KOPT-K1 (cell line): ENCODE measurements around the gene KCTD17.
A peak's percentile ranks its signal among the peaks of the same experiment; 100 is the strongest.
"Not testable (repeated sequence)": the region's sequence is repeated elsewhere in the genome, so short reads cannot be mapped to it uniquely, and the experiment has no call there.

Experiments used
- H3K27ac ChIP-seq: fragments of 200-600 bp; sonication (generic); 2 replicates; pipeline ENCODE4 v1.5.1; 2016; ENCODE audit warnings: antibody characterized with exemption, mild to moderate bottlenecking, low read depth, low read length; ENCODE audit not compliant: poor library complexity, severe bottlenecking
- H3K36me3 ChIP-seq: fragments of 200-600 bp; sonication (generic); 2 replicates; pipeline ENCODE4 v1.5.1; 2017; ENCODE audit warnings: antibody characterized with exemption, mild to moderate bottlenecking, low read length, moderate library complexity; ENCODE audit not compliant: insufficient read depth
- H3K9me3 ChIP-seq: fragments of 200-600 bp; sonication (generic); 2 replicates; pipeline ENCODE4 v1.5.1; 2017; ENCODE audit warnings: antibody characterized with exemption, low read length, mild to moderate bottlenecking; ENCODE audit not compliant: insufficient read depth, poor library complexity, severe bottlenecking

KCTD17 gene

DNA sequence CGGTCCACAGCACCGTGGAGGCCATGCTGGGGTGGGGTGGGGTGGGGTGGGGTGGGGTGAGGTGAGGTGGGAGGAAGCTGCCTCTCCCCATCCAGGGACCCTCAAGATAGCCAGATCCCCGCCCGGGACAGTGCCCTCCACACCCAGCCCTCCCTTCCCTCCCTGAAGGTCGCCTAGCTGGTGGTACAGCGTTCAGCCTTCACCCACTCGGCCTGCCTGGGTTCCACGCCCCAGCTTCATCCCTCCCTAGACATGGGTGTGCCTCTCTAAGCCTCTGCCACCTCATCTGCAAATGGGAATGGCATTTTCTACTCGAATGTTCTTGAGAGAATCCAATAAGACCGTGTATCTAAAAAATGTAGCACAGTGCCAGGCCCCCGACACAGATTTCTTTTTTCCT lies 17.8 kb downstream of the KCTD17 start:
- H3K27ac ChIP-seq, result no peak overlapping the region
- no peaks in the 10 kb centered on the region for H3K36me3 ChIP-seq
- no peaks in the 10 kb centered on the region for H3K9me3 ChIP-seq

DNA sequence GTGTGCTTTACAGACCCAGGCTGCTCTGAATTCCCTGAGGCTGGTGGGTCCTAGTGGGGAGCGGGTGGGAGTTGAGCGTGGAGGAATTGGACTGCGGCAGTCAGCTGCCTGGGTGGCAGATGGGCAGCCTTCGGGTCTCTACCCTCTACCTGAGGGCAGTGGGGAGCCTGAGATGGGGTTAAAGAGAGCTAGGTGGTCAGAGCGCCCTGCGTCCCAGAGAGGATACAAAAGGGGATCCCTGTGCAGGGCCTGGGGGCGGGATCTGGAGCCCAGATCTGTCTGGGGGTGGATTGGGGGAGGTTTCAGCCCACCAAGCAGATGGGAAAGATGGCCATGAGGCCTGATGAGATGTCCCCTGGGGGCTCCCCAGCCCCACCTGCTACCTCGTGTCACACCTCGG lies 18.2 kb downstream of the KCTD17 start:
- H3K27ac ChIP-seq, result no peak overlapping the region
- H3K36me3 ChIP-seq, result no peaks in the 10 kb centered on the region
- no peaks in the 10 kb centered on the region for H3K9me3 ChIP-seq

GRCh38 chr22:37070334-37070733 lies 18.8 kb downstream of the KCTD17 start:
- Histone ChIP-seq H3K27ac (no peak overlapping the region), H3K9me3 (no peaks in the 10 kb centered on the region), H3K36me3 (no peaks in the 10 kb centered on the region)

DNA sequence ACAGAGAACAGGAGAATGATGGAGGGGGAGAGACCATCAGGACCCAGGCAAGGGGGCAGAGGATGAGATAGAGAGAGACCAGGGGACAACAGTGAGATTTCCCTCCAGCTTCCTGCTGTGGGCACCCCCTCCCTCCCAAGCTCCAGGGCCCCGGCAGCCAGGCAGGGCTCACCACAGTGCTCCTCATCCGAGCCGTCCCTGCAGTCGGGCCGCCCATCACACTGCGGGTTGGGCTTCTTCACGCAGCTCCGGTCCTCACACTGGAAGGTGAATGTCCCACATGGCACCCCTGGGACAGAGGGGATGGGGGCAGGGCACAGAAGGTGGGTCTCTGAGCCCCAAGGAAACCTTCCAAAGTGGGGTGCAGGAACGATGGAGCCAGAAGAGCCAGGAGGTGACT lies 19.2 kb downstream of the KCTD17 start:
- Histone ChIP-seq H3K36me3 (no peaks in the 10 kb centered on the region), H3K9me3 (no peaks in the 10 kb centered on the region), H3K27ac (no peak overlapping the region)

DNA sequence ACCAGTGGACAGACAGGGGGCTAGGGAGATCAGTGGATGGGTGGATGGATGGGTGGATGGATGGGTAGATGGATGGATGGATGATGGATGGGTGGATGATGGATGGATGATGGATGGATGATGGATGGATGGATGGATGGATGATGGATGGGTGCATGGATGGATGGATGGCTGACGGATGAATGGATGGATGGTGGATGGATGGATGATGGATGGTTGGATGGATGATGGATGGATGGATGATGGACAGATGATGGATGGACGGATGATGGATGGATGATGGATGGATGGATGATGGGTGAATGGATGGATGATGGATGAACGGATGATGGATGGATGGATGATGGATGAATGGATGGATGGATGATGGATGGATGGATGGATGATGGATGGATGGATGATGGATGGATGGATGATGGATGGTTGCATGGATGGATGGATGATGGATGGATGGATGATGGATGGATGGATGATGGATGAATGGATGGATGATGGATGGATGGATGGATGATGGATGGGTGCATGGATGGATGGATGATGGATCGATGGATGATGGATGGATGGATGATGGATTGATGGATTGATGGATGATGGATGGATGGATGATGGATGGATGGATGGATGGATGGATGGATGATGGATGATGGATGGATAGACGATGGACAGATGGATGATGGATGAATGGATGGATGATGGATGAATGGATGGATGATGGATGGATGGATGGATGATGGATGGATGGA lies 20.5 kb downstream of the KCTD17 start:
- H3K9me3 ChIP-seq, H3K36me3 ChIP-seq, H3K27ac ChIP-seq: not testable (repeated sequence)

DNA sequence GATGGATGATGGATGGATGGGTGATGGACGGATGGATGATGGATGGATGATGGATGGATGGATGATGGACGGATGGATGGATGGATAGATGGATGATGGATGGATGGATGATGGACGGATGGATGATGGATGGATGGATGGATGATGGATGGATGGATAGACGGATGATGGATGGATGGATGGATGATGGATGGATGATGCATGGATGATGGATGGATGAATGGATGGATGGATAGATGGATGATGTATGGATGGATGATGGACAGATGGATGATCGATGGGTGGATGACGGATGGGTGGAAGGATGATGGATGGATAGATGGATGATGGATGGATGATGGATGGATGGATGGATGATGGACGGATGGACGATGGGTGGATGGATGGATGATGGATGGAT lies 21.1 kb downstream of the KCTD17 start:
- Histone ChIP-seq H3K36me3 (no peaks in the 10 kb centered on the region), H3K27ac (no peak overlapping the region), H3K9me3 (no peaks in the 10 kb centered on the region)

- H3K27ac ChIP-seq, result no peak overlapping the region
- H3K9me3 ChIP-seq, result no peaks in the 10 kb centered on the region
- H3K36me3 ChIP-seq, result no peaks in the 10 kb centered on the region
These were observed 23.0 kb downstream of the KCTD17 start for GRCh38 chr22:37074537-37074936.

- Histone ChIP-seq H3K36me3 (no peaks in the 10 kb centered on the region), H3K27ac (no peak overlapping the region), H3K9me3 (no peaks in the 10 kb centered on the region)
These were observed 23.5 kb downstream of the KCTD17 start for GRCh38 chr22:37075046-37075445.

GRCh38 chr22:37075822-37076433 lies 24.4 kb downstream of the KCTD17 start:
- Histone ChIP-seq H3K27ac (no peak overlapping the region), H3K36me3 (no peaks in the 10 kb centered on the region), H3K9me3 (no peaks in the 10 kb centered on the region)

DNA sequence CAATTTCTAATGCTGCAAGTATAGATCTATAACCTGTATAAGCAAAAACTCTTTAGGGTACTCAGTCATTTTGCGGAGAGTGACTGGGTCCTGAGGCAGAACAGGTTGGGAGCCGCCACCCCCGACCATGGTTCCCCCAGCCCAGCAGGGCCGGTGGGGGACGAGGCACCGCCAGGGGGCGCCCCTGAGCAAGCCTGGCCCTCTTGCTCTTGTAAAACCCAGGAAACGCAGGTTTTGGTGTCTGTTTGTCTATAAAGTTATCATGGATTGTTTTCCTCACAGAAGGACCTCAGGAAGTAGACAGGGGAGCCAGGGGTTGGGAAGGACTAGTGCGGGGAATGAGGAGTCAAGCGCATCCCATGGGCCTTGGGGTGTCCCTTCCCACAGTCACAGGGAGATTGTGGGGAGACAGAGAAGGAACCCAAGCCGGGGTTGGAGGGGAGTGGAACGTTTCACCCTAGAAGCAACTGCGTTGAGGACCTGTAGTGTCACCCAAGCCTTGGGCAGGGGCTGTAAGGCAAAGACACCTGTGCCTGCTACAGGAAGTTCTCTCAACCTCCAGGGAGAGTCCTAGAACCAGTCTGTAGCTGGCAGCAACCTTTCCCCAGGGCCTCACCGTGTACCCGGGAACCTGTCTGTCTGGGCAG lies 26.4 kb downstream of the KCTD17 start:
- no peaks in the 10 kb centered on the region for H3K9me3 ChIP-seq
- no peaks in the 10 kb centered on the region for H3K36me3 ChIP-seq
- peak overlapping the region; percentile 50 for H3K27ac ChIP-seq

DNA sequence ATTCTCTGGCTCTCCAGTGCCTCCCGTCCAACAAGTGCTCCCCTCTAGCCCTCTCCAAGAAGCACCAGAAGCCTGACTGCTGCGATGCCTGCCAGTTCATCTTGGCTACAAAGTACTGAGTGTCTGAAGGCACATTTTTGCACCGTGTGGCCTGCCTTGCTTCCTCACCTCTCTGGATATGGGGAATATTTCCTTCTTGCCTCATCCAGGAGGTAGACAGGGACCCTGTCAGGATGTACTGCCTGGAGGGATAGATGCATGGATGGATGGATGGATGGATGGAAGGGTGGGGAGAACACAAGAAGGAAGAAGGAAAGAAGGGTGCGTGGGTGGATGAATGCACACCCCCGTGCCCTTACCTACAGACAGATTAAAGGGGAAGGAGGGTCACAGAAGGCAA lies 27.6 kb downstream of the KCTD17 start:
- Histone ChIP-seq H3K36me3 (no peaks in the 10 kb centered on the region), H3K27ac (peak overlapping the region; percentile 57), H3K9me3 (no peaks in the 10 kb centered on the region)

- no peaks in the 10 kb centered on the region for H3K36me3 ChIP-seq
- peak overlapping the region; percentile 57 for H3K27ac ChIP-seq
- no peaks in the 10 kb centered on the region for H3K9me3 ChIP-seq
These were observed 28.2 kb downstream of the KCTD17 start for GRCh38 chr22:37079668-37080171.

DNA sequence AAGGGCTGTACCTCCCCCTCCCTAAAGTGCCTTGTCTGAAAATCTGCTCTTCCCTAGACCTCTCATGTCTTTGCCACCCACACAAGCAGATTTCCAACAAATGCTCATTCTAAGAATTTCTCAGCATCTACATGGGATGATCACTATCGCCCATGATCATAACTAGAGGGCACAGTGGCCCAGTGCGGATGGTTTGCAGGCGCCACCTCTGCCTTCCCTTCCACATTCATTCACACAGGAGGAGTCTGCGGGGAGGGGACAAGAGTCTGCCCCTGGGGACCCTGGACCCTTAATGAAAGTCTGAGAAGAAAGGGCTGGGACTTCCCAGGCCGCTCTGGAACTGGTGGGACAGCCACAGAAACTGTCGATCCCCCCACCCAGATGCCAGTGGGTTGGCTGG lies 28.9 kb downstream of the KCTD17 start:
- H3K36me3 ChIP-seq, result no peaks in the 10 kb centered on the region
- H3K27ac ChIP-seq, result peak overlapping the region; percentile 57
- H3K9me3 ChIP-seq, result no peaks in the 10 kb centered on the region

DNA sequence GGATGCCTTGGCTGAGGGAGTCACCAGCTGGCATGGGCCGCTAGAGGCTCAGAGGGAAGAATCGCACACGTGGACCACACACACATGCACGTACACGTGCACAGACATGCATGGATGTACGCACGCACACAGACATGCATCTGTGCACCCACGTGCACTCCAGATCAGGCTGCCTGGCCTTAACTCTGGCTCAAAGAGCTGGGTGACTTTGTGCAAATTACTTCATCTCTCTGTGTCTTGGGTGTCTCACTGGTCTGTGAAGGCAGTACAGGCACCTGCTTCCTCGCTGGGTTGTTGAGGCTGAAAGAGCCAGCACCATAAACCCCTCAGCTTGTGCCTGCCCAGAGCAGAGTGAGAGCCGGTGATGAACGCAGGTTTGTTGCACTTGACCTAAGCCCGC lies 29.3 kb downstream of the KCTD17 start:
- H3K36me3 ChIP-seq, result no peaks in the 10 kb centered on the region
- no peak overlapping the region for H3K27ac ChIP-seq
- no peaks in the 10 kb centered on the region for H3K9me3 ChIP-seq

DNA sequence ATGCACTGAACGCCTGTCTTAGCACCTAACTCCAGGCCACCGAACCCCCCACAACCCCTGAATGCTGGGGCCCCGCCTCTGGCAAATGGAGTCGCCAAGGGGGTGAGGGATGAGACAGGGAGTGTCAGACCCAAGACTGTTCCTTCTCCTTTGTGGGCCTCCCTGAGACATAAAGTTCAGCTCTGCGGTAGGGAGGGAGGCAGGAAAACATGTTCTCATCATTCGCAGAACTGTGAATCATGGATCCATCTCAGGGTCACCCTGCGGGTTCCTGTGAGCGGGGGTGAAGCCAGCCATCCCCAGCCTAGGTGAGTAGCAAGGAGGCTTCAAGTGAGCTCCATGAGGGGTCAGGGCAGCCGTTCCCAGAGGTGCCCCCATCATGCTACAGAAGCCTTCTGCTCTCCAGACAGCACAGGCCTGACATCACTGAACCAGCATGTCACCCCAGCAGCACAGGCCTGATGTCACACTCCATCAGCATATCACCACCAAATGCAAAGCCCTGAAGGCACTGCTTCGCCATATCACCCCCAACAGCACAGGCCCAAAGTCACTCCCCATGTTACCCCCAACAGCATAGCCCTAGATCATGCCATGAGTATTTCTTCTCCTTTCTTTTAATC lies 30.8 kb downstream of the KCTD17 start:
- H3K27ac ChIP-seq, result no peak overlapping the region
- no peaks in the 10 kb centered on the region for H3K36me3 ChIP-seq
- H3K9me3 ChIP-seq, result no peaks in the 10 kb centered on the region
